Activated CD8-positive, alpha-beta memory T cell treated with anti-CD3 and anti-CD28 coated beads for 4 hours (primary cell): ENCODE measurements around the gene PHLPP1.

Experiments used
- DNase-seq, 2 donors: peaks; one replicate each; pipeline ENCODE4 v3.0.0-alpha.2; 2020; ENCODE audit warnings: low read depth in 2 of 2

Gene PHLPP1

DNA sequence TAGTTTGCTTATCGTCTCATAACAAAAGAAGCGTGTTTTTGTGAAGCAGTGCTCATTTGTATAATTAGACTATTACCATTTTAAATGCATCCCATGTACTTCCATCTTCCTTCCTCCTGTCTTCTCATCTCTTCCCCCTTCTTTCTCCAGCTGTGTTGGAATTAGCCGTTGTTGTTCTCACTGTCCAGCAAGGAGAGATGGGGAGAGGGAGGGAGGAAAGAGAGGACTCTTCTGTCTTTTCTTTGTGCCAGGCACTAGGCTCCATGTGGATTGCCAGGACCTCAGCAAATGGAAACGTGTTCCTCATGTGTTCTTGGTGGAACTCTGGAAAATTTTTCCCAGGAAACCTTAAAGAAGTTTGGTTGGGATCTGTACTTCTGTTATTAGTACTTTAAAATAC is 131.7 kb downstream of the PHLPP1 start:
- no peak for DNase-seq

DNA sequence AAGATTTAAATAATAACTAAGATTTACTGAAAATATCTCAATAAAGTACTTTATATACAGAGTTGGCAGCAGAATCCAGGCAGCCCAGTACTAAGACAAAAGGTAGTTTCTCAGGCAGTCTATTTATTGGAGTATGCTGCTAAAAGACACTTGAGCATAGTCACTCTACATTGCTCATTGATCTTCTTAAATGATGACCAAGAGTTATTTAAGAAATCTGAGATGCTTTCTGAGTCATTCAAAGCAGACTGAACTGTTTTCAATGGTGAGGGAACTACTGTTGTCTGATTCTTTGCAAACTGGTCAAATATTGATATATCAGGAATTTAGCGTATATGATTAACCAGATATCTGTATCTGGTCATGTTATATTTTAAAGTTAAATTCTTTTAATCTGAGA is 133.6 kb downstream of the PHLPP1 start:
- no peak for DNase-seq

DNA sequence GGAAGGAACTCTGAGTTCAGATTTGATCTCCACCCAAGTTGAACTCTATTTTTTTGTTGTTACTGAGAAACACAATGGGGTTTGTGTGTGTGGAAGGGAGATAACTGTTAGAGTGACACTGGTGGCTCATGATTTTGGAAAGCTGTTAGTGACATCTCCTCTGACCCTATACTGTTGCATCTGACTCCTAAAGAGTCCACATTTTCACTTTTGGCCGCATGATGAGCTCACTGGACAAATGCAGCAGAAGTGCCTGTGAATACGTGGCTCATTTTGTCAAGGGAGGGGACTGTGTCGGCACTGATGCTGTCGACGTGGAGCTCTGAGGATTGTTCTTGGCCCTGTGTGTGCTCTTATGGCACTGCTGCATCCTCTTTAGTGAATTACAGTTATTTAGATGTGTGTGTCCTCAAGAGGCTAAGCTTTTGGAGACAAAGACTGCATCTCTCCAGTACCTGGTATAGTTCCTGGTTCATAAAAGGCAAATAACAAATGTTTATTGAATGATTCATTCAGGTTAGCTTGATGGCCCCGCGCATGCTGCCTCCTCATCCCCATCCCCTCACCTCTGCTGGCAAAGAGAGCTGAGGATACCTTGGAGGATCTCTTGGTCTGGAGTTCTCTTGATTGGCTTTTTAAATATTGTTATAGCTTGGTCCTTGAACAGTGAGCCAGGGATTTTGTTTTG is 135.4 kb downstream of the PHLPP1 start:
- no peak for DNase-seq

DNA sequence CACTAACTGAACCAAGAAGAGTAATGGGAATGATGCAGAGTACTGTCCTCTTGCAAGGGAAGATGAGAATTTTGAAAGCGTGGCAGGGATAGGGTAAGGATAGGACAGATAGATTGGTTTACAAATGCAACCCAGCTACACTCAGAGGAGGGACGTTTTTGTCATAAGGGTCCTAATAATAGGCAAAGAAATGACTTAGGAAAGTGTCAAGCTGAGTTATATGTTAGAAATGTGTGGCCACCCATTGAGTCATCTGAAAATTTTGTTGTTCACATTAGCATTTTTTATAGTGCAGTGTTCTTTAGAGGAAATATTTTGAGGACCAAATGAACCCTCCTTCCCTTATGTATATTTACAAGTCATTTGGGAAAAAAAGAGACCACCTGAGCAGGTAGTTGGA is 137.5 kb downstream of the PHLPP1 start:
- DNase-seq: no peak

DNA sequence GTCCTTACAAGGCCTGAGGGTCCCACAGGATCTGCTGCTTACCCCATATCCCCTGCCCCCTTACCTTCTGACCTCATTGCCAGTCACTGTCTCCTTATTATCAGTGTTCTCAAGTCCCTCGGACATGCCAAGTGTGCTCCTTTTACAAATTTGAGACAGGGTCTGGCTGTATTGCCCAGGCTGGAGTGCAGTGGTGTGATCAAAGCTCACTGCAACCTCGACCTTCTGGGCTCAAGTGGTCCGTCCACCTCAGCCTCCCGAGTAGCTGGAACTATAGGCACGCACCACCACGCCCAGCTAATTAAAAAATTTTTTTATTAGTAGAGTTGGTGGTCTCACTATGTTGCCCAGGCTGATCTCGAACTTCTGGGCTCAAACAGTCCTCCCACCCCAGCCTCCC is 141.0 kb downstream of the PHLPP1 start:
- no peak for DNase-seq

DNA sequence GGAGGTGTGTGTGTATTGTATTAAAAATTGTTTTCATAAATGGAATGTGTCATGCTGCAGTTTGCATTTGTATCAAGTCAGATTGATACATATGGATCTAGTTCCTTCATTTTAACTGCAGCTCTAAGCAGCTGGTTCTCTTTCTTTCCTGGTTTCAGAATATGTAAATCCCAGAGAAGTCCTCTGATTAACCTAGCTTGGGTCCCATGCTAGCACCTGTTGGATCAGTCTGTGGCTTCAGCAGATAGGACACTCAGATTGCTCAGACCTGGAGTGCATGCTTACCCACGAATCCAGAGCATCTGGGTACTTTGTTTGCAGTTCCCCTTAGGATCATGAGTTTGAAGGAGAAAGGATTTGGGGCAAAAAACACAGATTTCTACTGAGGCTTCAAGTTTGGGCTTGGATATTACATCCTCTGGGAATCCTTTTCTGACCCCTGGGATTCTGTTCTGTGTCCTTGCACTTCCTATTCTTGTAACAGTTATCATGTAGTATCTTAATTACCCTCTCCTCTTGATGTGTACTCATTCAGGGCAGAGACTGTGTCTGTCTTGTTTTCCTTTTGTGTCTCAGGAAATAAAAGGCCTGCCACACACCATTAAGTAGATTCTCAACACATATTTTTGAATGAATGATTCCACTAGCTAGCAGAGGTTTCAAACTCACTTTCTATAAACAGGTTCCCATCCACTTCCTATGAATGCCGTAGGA is 142.1 kb downstream of the PHLPP1 start:
- no peak for DNase-seq

DNA sequence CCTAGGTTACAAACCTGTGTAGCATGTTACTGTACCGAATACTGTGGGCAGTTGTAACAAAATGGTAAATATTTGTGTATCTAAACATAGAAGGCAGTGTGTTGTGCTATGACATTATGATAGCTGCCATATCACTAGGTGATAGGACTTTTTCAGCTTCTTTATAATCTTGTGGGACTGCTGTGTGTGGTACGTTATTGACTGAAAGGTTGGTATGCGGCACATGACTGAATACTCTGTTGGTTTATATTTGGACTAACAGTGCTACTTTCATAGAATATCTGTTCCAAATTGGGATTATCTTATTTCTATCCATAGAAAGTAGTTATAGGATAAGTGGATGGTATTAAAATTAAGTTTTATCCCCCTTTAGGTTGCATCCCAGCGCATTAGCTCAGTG is 144.7 kb downstream of the PHLPP1 start:
- no peak for DNase-seq

DNA sequence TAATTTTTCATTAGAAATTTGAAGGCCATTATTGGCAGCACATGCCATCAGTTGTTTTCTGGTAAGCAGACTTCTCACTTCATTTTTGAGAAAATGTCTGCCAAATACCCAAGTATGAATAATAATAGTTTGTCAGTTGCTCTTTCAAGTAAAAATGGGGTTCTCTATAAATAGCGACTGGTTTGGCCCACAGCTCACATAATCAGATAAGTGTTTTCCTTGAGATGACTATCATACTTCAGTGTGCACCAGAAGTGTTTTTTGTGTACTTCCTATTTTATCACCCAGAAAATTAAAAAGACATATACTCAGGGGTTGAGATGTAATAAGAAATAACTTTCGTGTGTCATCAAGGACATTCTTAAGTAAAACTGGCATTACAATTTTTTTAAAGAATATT is 147.1 kb downstream of the PHLPP1 start:
- no peak for DNase-seq

DNA sequence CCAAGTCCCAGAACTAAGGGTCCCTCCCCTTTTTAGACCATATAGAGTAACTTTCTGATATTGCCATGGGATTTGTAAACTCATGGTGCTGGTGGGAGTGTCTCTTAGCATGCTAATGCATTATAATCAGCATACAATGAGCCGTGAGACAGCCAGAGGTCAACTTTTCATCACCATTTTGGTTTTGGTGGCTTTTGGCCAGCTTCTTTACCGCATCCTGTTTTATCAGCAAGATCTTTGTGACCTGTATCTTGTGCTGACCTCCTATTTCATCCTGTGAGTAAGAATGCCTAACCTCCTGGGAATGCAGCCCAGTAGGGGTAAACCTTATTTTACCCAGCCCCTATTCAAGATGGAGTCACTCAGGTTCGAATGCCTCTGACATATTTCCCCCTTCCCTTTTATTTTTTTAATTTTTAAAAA is 148.2 kb downstream of the PHLPP1 start:
- DNase-seq: no peak

DNA sequence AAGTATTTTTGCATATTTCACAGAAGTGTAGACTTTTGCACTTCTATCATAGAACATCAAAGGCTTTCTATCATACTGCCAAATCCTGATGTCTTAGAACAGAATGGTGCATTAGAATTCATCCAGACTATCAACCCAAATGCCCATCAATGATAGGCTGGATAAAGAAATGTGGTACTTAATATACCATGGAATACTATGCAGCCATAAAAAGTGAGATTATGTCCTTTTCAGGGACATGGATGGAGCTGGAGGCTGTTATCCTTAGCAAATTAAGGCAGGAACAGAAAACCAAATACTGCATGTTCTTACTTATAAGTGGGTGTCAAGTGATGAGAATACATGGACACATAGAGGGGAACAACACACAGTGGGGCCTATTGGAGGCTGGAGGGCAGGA is 150.2 kb downstream of the PHLPP1 start:
- no peak for DNase-seq

DNA sequence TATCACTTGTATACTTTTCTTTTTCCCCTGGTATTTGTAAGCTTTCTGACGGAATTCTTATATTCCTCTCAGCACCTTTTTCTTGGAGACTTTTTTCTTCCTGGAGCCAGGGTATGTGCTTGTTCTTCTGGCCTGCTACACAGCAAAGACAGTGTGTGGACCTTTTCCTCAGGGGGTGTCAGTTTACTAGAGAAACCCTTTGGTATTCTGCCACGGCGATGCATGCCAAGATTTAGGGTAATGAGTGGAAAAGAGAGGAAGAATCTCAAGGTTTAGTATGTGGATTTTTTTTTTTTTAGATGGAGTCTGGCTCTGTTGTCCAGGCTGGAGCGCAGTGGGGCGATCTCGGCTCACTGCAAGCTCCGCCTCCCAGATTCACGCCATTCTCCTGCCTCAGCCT is 152.2 kb downstream of the PHLPP1 start:
- DNase-seq: no peak

DNA sequence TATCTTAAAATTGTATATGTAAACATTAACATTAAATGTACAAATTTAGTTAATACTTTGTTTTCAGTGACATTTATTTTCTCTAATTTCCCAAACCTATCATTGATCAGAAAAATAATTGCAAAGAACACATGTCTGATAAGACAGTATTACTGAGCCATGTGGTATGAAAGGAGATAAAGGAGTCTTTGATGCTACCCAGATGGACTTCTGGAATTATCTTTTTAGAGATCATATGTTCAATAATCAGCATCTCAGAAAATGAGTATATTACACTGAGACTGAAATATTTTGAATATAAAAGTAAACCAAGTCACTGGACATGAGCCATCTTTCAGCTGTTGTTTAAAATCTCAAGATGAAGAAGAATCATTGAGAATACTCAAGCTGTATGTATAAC is 153.3 kb downstream of the PHLPP1 start:
- no peak for DNase-seq

DNA sequence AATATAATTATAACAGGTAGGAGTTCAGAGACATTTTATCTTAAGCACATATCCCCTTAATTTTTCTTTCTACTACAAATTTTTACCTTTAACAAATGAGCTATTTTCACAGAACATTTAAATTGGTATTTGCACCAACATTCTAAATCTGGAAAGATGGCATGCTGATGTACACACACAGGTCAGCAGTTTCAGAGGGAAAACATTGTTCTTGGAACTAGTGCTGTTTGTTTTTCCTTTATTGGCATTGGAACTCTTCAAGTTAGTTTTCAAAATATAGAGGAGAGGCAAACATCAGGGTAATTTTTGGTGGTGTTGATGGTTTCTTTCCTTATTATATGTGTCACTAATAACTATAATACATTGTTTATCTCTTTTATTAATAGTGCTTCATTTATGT is 155.3 kb downstream of the PHLPP1 start:
- DNase-seq: no peak

DNA sequence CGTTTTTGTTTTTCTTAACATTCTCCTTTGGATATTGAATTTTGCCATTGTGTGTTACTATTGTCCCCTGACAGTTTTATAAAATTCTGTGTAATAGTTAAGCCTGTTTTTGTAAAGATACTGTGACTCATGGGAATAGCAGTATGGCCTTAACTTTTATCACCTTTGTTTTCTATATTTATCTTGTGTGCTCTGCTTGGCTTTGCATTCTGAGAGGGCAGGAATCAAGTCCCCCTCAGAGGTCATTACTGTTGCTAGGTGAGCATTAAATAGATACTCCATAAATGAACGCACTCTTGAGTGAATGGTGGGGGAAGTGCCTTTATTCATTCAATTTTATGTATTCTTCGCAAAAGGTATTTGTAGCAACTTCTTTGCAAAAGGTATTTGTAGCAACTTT is 160.0 kb downstream of the PHLPP1 start:
- DNase-seq: no peak

DNA sequence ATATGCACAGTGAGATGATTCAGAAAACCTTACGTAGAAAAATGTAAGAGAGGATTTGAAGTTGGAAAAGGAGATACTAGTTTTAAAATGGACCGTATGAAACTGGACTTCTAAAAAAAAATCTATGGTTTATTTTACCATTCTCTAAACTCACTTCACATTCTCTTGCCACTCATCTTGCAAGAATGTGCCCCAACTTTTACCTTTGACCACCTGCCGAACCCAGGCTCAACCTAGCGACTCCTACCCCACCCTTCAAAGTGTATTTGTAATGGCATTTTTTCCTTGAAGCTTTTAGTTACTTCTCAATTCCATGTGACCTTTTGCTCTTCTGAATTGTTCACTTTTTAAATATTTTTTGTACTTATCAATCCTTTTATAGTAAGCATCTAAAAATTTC is 160.8 kb downstream of the PHLPP1 start:
- no peak for DNase-seq

DNA sequence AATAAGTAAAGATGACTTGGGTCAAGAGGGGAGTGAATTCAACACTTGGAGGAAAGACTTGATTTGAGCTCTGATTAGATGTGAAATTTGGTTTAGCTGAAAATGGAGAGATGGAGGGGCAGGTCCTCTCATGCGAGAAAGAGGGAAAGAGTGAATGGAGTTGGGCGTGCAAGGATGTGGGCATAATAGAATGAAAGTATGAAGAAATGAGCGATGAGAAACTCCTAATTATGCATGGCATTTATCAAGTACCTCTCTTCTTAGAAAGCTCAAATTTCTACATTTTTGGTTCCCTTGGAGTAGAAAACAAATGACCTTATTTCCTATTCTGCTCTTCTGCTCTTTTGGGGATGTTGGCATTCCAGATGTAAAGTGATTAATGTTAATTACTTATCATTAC is 161.5 kb downstream of the PHLPP1 start:
- DNase-seq: no peak

DNA sequence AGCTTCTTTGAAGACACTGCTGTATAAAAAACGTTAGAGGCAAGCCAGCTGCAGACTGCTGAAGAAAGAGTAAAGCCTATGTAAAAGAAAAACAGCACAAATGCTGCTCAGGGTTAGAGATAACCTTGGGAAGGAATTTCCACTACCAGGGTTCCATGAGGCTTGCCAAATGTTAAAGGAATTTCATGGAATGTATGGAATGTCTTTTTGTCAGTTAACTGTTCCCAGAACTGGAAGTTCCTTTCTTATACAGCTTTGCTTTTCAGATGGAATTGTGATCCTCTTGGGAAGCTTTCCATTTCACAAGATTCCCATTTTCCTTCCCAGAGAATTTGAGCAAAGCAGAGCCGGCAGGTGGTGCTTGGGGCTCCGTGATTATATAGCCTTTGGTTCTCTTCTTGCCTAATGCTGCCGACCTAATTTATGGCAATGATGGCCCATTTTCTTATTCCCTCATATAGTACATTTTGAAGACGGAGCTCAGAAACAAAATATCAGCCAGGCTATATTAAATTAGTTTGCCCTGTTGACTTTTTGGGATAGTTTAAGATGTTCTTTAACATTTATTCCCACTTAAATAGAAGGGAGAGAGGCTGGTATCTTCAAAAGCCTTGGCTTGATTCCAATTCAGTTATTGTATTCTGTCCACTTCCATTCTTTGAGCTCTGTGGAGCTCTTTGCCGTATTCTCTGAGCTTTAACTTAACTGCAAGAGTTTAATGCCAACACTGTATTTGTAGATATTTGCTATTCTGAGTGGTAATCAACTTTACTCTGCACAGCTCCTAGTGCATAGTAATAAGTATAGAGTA is 162.3 kb downstream of the PHLPP1 start:
- DNase-seq: no peak

DNA sequence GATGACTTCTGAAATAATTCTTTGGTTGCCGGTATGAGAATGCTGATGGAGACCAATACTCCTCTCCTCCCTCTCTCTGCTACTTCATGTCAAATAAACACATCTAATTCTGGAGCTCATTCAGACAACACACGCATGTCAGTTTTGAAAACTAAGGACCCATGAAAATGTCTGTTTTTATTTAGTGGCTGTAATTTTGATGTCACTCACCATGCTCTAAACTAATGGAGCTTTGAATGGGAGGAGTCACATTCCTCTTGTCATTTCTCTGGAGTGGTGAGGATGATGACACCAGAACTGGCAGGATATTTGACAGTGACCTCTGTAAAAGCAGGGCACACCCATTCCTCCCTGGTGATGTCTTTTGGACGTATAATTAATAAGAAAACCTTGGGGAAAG is 163.0 kb downstream of the PHLPP1 start:
- DNase-seq: no peak

DNA sequence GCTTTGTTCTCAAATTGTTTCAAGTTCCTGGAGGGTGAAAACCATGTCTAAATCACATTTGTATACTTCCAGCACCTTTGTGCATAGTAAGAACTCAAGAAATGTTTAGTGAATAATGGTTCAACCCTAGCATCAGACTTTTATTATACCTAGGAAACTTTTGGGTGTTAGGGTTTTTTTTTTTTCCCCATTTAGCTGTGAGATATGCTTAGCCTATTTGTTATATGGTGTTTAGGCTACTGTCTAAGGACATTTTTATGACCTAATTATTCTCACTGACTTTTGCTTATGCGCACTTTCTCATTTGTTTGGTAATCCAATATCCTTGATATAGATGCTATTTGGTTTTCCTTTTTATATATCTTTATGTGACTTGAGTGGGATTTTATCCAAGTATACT is 164.7 kb downstream of the PHLPP1 start:
- DNase-seq: no peak

DNA sequence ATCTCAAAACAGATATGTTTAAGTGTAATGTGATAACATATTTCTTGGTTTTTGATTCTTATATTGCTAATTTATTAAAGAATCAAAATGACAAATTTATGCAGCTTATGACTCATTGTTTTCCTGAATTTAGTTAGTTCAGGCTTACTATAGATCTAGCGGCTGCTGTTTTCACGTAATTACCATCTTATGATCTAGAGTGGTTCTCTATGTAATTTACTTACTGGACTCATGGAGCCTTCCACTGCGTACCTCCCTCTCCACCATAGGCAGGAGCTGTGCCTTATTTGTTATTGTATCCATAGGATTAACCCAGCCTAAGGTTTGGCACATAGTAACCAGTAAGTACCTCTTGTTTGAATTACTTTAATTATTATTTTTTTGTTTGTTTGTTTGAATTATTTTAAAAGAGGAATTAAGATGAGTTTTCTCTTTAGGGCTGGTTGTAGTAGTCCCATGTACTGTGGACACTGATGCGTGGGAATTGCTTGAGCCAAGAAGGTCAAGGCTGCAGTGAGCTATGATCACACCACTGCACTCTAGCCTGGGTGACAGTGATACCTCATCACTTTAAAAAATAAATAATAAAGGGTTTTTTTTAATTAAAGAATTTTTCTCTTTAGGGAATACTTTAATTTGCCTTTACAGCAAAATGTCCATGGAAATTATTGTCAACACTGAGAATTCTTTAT is 165.5 kb downstream of the PHLPP1 start:
- DNase-seq: no peak

DNA sequence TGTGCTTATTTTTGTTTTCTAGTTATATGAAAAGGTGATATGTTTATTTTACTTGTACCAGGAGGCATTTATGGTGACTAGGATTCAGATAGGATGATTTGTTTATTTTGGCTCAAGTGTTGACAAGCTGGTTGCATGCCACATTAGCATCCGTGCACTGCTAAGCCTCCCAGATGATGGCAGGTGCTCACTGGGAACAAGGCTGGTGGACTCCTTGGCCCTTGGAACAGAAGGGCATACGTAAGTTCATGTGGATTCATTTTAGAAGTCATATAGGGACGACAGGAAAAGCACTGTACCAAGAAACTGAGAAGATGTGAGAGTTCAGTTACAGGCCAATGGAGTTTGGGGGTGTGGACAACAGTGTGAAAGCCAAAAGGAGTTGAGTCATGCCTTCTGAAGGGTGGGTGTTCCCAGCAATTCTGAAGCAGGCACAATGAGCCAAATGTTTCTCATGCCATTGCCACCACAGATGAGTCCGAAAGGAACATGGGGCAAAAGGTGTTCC is 166.2 kb downstream of the PHLPP1 start:
- no peak for DNase-seq
